ENCODE results near the gene USP9Y.

DNA sequence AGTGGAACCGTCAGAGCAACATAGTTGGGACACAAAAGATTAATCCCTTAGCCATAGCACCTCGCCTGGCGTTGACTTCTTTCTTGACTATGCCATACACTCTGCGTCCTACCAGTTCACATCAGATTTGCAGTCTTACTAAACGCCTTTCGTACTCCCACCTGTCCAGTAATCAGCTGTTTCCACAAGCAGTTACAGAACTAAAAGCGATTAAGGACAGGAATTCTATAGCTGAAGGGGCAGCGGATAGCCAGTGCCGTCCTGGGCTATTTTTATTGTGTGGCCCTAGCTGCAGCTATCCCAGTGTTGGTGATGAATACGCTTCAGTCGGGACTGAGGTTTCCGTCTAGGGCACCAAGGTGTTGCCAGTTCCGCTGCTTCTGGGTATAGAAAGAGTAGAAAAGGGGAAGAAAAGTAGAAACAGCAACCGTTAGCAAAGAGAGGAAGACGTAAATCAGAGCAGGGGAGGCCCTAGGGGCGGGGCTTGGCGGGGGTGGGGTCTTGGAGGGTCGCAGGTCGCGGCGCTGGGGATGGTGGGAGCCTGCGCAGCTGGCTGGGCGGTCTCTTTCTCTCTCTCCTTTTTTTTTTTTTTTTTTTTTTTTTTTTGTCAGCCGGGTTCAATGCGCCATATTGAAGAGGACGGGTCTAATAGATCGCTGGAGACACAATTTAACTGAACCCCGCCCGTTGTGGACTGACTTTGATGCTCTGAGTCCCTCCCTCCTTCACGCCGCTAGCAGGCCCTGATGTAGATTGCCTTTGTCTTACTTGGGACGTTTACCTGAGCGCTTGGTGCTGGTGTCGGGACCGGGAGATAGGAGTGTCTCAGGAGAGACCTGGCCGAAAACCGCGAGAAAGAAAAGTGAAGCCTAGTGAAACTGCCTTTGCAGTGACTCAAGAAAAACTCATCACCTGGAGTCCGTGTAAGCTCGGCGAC lies 39.0 kb upstream of the USP9Y start:
- TF ChIP-seq POLR2AphosphoS5 (IDR thresholded peaks at IDR 0.05) (no peak), POLR2A (IDR thresholded peaks at IDR 0.05) (no peak)
- TF ChIP-seq, protein P1, sequence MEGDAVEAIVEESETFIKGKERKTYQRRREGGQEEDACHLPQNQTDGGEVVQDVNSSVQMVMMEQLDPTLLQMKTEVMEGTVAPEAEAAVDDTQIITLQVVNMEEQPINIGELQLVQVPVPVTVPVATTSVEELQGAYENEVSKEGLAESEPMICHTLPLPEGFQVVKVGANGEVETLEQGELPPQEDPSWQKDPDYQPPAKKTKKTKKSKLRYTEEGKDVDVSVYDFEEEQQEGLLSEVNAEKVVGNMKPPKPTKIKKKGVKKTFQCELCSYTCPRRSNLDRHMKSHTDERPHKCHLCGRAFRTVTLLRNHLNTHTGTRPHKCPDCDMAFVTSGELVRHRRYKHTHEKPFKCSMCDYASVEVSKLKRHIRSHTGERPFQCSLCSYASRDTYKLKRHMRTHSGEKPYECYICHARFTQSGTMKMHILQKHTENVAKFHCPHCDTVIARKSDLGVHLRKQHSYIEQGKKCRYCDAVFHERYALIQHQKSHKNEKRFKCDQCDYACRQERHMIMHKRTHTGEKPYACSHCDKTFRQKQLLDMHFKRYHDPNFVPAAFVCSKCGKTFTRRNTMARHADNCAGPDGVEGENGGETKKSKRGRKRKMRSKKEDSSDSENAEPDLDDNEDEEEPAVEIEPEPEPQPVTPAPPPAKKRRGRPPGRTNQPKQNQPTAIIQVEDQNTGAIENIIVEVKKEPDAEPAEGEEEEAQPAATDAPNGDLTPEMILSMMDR (IDR thresholded peaks at IDR 0.05 in 8 of 11, conservative IDR thresholded peaks at IDR 0.05 in 3 of 11): no peak

Measured in spleen (tissue), 7 donors.